NCI-H1436 (cell line): Measurements from ENCODE around the gene GOLGA8T.
"Not testable (repeated sequence)": the region's sequence is repeated elsewhere in the genome, so short reads cannot be mapped to it uniquely, and the experiment has no call there.

ENCODE experiments used
- DNase-seq: peaks from one replicate; lab custom pipeline; 2025; lab: John Stamatoyannopoulos, UW

GOLGA8T gene, protein sequence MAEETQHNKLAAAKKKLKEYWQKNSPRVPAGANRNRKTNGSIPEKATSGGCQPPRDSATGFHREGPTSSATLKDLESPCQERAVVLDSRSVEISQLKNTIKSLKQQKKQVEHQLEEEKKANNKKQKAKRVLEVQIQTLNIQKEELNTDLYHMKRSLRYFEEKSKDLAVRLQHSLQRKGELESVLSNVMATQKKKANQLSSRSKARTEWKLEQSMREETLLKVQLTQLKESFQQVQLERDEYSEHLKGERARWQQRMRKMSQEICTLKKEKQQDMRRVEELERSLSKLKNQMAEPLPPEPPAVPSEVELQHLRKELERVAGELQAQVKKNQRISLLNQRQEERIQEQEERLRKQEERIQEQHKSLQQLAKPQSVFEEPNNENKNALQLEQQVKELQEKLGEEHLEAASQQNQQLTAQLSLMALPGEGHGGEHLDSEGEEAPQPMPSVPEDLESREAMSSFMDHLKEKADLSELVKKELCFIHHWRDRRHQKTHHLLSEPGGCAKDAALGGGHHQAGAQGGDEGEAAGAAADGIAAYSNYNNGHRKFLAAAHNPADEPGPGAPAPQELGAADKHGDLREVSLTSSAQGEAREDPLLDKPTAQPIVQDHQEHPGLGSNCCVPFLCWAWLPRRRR

DNA sequence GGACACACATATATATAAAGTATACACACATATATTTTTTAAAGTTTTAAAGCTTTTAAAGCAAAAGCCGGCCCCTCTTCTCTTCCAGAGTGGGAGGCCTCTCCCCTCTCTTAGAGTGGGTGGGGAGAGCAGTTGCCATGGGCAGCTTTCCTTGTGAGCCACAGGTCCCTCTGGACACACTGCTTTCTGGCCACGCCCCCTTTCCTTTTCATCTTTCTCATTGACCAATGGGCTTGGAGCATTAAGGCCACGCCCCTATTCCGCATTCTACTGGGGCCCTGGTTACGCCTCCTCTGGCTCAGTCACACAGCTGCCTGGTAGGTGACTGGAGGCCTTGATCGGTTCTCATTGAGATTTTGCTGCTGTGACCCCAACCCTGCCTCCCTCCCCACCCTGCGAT is at the start of gene GOLGA8T:
GOLGA8T (plus strand) TSS at position 301 of the 400 bp plus-strand sequence; CDS start at position 399, 98 bp downstream.
- not testable (repeated sequence) for DNase-seq

DNA sequence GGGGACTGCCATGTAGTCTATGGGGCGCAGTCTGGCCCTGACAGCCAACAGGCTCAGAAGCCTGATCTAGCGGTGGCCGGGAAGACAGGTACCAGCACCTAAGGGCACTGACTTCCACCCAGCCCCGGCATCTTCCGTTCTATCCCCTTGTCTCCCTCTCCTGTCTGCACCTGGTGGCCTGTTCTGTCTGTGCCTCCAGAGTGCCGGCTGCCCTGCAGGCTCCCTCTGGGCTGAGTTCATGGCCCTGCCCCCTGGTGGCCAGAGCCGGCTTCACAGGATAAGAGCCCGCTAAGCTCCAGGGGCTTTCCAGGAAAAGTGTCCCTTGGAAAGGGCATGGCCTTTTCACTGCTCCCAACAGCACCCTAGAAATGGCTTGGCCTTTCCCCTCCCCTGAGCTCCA is 37.0 kb upstream of the GOLGA8T start:
- not testable (repeated sequence) for DNase-seq

DNA sequence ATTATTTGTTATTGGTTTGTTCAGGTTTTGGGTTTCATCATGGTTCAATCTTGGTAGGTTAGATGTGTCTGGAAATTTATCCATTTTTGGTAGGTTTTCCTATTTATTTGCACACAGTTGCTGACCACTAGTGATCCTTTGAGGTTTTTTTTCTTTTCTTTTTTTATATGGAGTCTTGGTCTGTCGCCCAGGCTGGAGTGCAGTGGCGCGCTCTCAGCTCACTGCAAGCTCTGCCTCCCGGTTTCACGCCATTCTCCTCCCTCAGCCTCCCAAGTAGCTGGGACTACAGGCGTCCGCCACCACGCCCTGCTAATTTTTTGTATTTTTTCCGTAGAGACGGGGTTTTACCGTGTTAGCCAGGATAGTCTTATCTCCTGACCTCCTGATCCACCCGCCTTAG is 32.0 kb upstream of the GOLGA8T start:
- DNase-seq = not testable (repeated sequence)

DNA sequence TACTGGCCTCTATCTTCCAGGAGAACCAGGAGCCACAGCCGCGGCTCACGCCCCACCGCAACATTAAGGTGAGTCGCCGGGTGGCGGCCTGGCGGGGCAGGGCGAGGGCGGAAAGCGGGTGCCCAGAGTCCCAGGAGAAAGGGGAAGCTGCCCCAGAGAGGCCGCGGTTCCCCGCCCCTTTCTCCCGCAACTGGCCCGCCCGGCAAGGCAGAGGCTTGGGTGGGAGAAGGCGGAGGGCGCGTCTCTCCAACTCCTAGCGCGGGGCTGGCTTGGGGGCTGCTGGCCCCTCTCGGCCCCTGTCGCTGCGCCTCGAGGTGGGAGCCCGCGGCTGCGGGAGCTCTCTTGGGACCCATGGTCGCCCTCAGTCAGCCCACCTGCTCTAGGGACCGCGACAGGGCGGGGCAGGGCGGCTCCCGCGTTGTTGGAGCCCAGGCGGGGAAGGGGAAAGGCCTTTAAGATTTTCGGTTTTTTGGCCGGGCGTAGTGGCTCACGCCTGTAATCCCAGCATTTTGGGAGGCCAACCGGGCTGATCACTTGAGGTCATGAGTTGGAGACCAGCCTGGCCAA is 30.8 kb upstream of the GOLGA8T start:
- DNase-seq = not testable (repeated sequence)

DNA sequence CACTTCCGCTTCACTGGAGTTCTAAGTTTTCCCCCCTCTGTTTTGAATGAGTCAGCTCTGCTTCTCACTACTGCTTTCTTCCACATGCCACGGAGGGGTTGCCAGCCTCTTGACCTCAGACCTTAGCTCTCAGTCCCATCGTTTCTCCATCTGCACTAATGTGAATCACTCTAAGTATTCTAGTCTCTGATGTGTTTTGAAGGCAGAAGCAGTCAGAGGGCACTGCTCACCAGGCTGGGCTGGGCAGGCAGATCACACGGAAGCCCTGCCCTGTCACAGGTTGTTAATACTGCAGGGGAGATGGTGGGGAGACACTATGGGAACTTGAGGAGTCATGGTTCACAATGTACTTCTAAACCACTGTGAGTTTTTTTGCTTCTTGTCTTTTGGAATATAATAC is 24.3 kb upstream of the GOLGA8T start:
- DNase-seq = not testable (repeated sequence)

DNA sequence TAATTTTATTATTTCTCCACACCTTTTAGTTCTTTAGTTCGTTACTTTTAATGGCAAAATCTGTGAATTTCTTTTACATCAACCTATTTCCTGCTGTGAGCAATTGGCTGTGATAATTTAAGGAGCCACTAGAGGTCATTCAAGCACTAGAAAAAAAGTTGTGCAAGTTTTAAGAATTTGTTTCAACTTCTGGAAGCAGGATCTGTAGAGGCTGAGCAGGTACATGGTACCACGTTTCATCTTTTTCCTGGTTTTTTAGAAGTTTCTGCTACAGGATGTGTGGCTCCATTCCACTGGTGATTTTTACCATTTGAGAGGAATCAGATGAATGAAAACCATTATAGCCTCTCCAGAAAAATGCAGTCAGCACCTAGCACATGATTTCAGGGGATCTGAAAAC is 4.8 kb upstream of the GOLGA8T start:
- not testable (repeated sequence) for DNase-seq

DNA sequence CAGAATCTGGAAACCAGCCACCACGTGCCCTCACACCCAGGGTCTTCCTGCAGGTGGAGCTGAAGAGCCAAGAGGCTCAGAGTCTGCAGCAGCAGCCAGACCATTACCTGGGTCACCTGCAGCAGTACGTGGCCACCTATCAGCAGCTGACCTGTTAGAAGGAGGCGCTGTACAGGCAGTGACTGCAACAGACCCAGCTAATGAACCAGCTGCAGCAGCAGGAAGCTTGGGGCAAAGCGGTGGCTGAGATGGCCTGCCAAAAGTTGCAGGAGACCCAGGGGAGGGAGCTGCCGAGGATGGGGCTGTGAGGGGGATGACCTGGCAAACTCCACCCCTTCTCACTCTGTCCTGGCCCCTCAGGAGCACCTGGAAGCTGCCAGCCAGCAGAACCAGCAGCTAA is 8.4 kb downstream of the GOLGA8T start:
- not testable (repeated sequence) for DNase-seq

DNA sequence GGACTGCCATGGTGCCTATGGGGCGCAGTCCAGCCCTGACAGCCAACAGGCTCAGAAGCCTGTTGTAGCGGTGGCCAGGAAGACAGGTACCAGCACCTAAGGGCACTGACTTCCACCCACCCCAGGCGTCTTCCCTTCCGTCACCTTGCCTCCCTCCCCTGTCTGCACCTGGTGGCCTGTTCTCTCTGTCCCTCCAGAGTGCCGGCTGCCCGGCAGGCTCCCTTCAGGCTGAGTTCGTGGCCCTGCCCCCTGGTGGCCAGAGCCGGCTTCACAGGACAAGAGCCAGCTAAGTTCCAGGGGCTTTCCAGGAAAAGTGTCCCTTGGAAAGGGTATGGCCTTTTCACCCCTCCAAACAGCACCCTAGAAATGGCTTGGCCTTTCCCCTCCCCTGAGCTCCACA is 15.0 kb downstream of the GOLGA8T start:
- DNase-seq = not testable (repeated sequence)

DNA sequence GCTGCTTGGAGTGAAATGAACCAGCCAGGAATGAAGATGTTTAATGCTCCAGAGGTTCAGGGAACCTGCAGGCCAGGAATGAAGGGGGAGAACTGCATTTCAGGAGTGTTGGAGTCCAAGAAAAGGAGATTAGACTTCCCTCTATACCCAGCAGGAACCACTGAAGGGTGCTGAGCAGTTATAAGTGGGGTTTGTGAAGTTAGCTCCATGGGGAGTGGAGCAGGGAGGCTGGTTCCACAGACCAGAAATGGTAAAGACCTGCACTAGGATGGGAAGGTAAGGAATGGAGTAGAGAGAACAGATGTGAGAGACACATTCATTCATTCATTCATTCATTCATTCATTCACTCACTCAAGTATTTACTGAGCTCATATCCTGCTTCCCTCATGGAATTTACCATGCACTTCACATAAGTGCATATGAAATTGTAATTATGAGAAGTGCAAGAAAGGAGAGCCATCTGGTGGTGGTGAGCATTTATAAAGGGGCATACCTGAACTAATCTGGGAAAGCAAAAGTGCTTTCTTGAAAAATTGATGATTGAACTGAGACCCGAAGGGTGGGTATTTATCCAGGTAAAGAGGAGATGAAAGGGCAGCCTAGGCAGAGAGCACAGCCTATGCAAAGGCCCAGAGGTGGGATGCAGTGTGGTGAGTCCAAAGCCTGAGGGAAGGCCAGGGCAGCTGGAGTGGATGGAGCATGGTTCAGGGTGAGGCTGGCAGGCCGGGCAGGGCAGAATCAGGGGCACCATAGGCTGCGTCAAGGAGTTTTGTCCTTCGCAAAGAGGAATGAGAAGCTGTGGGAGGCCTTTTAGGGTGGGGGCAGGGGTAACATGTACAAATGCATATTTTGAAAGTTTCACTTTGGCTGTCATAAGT is 27.9 kb downstream of the GOLGA8T start:
- not testable (repeated sequence) for DNase-seq

DNA sequence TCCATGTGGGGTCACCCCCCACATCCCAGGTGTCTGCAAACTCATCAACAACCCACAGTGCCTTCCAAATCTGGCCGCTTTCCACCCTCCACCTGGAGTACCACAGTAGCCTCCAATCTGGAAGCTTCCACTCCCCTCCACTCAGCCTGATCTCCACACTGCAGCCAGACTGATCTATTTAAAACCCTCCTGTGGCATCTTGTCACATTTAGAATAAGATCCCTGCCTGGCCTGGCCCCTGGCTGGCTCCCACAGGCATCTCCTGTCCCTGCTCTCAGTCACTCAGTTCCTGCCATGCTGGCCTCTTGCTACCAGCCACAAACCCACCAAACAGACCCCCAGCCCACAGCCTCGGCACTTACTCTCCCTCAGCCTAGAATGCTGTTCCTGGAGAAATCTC is 28.9 kb downstream of the GOLGA8T start:
- DNase-seq = not testable (repeated sequence)

DNA sequence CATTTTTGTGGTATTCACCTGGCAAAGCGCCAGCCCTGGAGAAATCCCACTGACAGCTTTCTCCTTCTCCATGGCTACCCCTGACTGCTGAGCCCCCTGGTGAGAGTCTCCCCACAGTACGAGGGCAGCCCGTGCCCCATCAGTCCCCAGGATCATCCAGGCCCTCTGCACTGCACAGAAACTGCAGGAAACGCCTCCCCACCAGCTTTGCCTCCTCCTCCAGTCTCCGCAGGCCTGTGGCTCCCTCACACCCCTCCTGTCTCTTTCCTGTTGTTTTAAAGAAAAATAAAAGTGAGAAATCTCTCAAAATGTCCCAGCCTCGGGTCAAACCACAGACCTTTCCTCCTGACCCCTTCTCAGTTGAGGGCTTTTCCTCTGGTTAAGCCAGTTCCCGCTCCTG is 29.4 kb downstream of the GOLGA8T start:
- DNase-seq = not testable (repeated sequence)

DNA sequence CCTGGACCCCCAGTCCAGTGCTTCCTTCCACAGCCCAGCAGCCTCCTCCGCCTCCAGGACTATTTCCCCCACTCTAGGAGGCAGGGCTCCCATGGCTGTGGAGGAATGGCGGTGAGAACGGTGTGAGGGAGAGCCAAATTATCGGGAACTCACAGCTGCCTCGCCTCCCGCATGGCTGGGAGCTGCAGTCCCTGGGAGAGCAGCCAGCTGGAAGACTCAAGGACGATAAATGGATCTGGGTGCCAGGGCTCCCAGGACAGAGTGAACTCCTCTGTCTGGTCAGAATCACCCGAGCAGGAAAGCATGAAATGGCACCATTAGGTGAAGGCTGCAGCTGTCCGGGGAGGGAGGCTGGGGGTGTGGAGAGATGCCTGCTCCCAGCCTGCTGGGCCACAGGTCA is 32.6 kb downstream of the GOLGA8T start:
- DNase-seq = not testable (repeated sequence)

DNA sequence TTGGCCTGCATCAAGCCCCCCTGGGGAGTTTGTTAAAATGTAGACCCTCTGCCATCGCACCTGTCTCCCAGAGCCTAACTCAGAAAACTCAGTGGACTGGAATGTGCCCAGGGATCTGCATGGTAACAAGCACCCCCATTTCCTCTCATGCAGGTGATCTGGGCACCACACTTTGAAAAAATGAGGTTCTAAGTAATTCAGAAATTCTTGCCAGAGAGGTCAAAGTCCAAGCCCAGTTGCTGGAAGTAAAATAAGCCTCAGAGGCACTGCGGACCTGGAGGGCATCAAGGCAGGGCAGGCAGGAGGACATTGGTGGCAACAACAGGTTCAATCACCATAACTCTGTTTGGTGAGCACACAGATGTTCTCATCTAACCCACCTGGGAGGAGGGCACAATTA is 33.0 kb downstream of the GOLGA8T start:
- not testable (repeated sequence) for DNase-seq

DNA sequence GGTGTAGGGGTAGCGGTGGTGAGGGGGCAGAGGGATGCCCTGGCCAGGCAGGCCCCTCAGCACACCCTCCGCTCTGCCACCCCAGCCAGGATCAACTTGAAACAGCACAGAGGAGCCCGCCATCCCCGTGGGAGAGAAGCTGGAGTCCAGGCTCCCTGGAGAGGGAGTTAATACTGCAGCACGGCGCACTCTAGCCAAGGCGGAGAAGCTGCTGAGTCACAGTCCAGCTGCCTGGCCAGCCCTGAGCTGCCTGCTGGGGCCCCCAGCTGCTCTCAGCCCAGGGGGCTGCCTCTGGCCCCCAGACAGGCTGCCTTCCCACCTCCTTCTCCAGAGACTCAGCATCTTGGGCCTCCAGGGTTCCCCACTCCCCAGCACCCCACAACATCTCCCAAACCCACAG is 36.6 kb downstream of the GOLGA8T start:
- DNase-seq = not testable (repeated sequence)

DNA sequence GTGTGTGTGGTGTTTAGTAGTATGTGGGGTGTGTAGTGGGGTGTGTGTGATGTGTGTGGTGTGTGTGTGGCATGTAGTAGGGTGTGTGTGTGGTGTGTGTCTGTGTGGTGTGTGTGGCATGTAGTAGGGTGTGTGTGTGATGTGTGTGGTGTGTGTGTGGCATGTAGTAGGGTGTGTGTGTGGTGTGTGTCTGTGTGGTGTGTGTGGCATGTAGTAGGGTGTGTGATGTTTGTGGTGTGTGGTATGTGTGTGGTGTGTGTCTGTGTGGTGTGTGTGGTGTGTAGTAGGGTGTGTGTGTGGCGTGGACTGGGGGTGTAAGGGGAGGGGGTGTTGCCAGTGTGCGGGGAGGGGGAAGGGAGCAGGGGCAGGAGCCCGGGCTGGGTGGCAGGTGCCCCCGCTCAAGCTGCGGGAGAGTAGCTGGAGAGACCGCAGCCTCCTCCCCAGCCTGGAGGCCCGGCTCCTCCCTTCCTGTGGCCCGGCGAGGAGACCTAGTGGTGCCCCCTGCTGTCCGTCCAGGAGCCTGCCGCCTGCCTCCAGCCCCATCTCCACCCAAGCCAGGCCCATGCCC is 38.3 kb downstream of the GOLGA8T start:
- DNase-seq = not testable (repeated sequence)

DNA sequence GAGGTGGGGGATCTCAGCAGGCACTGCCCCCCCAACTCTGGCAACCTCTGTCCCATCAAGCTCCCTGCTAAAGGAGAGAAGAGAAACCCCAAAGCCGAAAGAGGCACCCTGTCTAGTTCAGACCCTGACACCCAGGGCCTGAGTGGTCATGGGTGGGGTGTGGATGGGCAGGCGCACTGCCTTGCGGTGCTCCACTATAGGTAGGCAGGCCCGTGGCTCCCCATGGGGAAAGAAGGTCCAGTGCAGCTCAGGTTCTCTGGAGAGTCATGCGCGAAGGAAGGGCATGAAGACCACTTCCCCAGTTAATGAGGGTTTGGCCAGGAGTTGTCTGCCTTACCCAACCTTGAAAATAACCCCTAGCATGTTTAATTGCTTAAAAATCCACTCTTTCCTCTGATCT is 40.4 kb downstream of the GOLGA8T start:
- DNase-seq = not testable (repeated sequence)

DNA sequence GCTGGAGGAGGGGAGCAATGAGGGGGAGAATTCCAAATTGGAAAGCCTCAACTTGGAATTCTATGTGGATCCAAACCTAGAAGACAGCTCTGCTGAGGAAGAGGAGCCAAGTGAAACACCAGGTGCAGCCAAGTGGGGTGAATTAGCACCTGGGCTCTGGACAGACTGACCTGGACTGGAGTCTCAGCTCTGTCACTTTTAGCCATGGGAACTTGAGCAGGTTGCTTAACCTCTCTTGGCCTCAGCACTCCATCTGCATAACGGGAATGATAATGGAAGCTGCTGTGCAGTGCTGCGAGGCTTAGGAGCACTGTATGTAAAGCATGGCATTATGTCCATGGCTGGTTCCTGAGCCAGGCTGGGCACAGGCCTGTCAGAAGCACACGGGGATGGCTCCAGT is 41.8 kb downstream of the GOLGA8T start:
- DNase-seq = not testable (repeated sequence)

DNA sequence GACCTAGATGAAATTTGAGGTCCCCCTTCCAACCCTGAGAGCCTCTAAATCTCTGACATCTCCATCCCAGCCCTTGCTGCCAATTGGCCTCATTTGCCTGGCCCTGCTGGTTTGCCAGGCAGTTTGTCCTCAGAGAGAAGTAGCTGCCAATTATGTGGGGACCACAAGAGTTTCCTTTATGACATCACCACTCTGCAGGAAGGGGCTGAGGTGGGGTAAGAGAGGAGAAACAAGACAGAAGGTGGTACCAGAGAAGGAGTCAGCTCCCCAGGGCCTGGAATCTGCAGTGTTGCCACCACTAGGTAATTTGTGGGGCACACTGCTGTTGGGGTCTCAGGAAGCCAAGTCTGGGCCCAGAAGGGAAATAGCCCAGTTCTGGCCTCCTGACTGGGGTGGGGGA is 45.0 kb downstream of the GOLGA8T start:
- not testable (repeated sequence) for DNase-seq

DNA sequence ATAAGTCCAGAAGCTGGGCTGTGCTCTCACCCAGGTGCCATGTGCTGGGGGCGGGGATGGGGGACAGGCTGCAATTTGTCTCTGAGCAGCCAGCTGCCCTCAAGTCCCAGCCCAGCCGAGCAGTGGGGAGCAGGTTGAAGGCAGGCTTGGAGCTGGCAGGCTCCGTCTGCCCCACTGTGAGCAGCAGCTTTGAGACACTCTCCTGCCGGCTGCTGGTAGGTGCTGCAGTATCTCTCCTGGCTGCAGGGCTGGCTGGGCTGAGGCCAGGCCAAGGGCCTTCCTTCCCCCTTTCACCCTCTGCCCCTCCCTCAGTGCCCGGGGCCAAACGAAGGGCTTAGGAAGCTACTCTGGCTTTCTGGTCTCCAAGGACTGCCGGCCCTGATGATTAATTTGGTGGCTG is 50.6 kb downstream of the GOLGA8T start:
- not testable (repeated sequence) for DNase-seq

DNA sequence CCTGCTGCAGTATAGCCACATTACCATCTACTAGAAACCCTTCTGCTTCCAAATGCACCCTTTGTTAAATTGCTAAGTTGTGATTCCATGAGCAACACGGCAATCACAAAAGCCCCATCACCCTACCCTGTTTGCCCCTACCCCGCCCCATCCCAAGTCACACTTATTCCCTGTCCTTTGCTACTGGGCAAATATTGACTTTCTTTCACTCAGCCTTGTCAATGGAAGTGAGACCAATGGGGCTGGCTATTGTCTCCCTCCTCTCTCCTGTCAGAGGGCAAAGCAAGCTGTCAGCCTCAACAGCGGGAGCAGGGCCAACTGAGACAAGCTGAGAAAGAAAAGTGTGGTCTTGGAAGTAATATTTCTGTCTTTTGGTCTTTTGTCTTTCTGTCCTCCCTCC is 52.6 kb downstream of the GOLGA8T start:
- not testable (repeated sequence) for DNase-seq

DNA sequence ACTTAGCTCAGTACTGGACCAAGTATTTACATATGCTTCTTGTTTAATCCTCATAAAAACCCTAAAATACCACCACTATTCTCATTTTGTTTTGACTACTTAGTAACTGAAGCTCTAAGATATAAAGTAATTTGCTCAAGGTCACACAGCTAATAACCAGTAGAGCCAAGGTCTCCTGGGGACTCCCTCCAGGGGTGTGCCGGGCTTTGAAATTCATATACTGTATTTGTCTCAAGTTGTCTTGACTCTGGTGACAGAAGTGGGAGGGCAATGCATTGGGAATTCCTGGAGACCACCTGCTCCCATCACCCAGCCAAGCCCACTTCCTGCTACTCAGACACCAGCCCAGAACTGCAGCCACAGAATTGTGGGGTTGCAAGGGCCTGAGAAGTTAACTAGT is 54.9 kb downstream of the GOLGA8T start:
- not testable (repeated sequence) for DNase-seq

DNA sequence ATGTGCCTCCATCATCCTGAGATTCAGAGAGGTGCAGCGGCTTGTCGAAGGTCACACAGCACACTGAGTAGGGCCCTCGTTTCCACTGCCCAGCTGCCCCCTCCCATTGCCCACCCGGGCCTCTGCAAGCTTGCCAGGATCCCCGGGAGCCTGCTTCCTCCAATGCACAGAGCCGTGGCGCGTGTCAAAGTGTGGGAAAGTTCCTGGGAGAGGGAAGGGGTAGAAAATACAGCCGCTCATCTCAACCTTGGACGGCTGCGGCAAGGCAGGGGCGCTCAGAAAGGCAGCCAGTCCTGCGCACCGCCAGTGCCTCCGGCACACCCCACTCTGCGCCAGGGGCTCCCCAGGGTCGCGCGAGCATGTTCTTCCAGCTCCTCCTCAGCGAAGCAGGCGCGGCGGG is 56.3 kb downstream of the GOLGA8T start:
- DNase-seq = not testable (repeated sequence)
